CD4-positive, alpha-beta T cell treated with Interleukin-21 for 1 hour (primary cell): ENCODE measurements around the gene TTLL7.

Experiments used
- DNase-seq: peaks from one replicate; pipeline ENCODE4 v3.0.0-alpha.2; 2020

The TTLL7 gene

DNA sequence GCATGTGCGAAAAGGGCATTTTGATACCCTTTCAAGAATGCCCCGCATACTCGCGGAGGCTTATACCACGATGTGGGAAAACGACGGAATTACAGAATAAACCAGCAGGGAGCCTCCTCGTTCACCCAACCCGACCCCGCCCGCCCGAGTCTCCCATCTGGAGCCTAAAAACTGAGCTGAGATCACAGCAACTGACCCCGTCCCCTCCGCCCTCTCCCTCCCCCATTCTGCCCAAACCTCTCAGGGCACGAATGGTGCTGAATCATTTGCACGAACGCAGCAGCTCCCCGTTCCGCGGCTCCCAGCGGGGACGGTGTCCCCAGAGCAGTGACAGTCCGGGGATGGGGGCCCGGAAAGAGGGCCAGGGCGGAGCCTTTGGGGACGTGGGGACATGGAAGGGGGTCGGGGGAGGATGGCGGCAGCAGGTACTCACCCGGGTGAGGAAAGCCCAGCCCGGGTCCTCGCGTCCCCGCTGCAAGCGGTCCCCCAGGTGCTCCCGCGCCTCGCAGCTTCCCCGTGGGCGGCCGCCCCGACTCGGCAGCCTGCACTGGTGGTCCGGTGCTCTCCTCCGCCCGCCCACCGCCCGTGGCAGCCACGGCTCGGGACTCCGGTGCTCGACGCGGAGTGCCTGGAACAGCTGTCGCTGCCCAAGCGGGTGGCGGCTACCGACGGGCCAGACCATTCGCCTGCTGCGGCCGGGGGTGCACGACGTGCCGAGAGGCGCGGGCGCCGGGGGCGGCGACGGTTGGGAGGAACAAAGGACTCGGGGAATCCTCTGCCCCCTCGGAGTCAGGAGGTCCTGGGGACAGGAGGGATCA, at the start of gene TTLL7:
TTLL7 (minus strand) TSS at position 635 of the 818 bp plus-strand sequence. CDS start 46,921 bp downstream, outside the sequence.
- peak; percentile 59 for DNase-seq

GRCh38 chr1:84042461-84042860, 43.5 kb upstream of the TTLL7 start:
- DNase-seq: no peak

GRCh38 chr1:84037758-84038611, 39.1 kb upstream of the TTLL7 start:
- DNase-seq: no peak

- DNase-seq: no peak
Measured at GRCh38 chr1:84031802-84032327, 32.9 kb upstream of the TTLL7 start.

DNA sequence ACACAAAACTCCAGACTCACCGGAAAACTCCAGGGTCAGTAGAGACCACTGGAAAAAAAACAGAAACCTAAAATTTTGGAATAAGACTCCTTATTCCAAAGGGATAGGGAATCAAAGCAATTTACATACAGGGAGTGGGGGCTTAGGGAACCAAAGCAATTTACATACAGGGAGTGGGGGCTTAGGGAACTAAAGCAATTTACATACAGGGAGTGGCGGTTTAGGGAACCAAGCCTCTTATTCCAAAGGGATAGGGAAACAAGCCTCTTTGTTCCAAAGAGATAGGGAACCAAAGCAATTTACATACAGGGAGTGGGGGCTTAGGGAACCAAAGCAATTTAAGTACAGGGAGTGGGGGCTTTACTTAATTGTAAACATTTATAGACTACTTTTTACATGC, 28.4 kb upstream of the TTLL7 start:
- no peak for DNase-seq

DNA sequence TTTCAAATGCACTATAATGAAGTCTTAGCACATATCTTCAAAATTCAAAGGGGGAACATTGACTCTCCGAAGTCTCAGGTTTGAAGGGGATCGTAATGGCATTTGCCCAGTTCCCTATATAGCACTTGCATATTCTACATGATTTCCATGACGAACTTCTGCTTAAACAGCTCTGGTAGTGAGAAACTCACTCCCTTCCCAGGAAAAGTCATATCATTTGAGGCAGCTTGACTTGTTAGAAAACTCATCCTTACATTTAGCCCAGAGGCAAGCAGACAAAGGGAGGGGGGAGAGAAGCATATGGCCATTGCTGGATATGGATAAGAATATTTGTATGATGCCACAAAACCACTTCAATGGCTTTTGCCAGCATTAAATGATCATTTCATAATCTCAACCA, 27.0 kb upstream of the TTLL7 start:
- no peak for DNase-seq

GRCh38 chr1:84021822-84022221, 22.9 kb upstream of the TTLL7 start:
- no peak for DNase-seq

DNA sequence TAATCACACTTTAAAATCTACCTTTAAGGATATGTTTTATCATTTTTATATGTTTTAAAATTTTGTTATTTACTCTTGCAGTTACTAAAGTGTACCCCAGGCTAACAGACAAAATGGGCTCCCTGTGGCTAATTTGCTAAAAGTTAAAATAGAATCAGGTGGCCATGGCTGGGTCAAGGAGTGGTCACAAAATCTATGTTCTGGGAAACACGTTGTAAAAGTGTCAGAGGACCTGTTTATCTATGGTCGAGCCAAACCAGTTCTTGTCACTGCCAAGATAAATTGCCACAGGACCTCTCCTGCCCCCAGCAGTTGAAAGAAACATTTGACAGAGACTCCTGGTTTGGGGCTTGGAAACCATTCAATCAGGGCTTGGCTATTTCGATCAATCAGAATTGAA, 21.2 kb upstream of the TTLL7 start:
- DNase-seq: no peak

GRCh38 chr1:84019217-84019616, 20.3 kb upstream of the TTLL7 start:
- no peak for DNase-seq

GRCh38 chr1:84013708-84014107, 14.8 kb upstream of the TTLL7 start:
- DNase-seq: no peak

DNA sequence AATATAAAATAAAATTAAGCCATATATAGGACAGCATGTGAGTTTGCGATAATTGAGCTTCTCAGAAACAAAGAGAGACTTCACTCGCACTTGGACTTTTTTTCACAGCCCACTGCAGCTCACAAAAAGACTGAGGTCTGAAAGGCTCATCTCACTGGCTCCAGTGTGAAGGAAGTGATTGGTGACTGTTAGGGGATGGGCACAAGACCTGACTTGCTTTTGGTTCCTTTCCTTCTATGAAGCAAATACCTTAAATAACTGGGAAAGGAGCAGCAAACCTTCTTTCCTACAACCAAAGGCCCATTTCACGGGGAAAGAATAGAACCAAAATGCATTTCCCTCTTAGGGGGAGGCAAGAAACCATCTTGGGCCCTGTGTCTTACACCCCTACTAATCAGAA, 13.1 kb upstream of the TTLL7 start:
- no peak for DNase-seq

DNA sequence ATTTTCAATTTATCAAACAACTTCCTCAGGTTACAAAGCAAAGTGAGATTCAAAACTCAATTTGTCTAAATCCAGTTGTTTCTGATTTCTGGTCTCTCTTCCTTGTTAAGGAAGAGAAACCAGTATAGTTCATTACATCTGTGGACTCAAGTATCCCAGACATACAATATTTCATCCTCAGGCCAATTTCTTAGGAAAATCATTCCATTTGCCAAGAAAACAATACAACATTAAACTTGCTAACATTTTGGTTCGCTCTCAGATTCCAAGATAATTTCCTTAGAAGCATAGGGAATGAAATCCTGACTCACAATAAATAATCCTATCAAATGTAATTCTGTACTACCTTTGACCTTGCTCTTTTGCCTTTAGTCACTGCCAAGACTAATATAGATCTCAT, 11.2 kb upstream of the TTLL7 start:
- DNase-seq: no peak

DNA sequence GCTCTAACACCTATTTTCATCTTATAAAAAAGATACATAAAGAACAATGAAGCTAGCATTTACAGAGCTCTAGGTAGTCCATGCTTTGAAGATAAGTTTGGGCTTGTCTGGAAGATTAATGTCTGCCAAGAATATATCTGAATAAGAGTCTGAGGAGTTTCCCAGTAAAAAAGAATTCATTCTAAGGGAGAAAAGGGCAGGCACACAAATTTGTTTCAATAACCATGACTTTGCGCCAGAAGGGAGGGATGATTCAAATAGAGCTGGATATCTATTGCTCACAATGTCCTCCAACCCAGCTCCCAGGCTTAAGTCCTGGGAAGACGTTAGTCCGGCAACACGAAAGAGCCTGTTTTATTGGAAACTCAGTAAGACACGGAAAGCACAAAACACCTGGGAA, 9.7 kb upstream of the TTLL7 start:
- no peak for DNase-seq

DNA sequence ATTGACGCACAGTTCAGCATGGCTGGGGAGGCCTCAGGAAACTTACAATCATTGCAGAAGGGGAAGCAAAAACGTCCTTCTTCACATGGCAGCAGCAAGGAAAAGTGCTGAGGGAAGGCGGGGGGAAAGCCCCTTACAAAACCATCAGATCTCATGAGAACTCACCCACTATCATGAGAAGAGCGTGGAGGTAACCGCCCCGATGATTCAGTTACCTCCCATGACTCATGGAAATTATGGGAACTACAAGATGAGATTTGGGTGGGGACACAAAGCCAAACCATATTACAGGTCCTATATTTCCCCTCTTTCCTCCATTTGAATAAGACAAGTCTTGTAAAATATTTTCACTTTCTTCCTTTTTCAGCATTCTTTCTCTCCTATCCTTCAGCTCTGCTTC, 7.7 kb upstream of the TTLL7 start:
- no peak for DNase-seq

GRCh38 chr1:84001501-84001900, 2.6 kb upstream of the TTLL7 start:
- DNase-seq: no peak

GRCh38 chr1:84000954-84001495, 2.1 kb upstream of the TTLL7 start:
- DNase-seq: no peak

- no peak for DNase-seq
Measured at GRCh38 chr1:84000196-84000885, 1.4 kb upstream of the TTLL7 start.

DNA sequence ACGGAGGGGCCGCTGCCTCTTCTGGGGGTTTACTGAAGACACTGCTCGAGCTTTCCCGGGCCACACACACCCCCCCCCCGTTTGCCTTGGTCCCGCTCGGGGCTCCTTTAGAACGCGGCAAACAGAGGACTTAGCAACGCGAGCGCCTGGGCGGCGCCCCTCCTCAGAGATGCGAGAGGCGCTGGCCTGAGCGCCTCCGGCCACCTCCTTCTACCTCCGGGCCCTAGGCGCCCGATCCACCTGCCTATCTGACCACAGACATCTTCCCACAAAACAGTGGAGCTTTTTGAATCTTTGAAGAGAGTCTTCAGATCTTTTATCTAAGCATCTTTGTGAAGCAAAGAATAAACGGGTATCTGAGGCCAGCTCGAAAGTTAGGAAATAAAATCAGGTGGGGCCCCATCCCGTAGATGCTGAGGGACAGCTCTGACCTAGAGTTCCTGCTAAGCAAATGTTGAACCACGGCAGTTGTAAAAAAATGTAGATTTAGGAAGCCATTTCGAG, 436 bp upstream of the TTLL7 start:
- DNase-seq: no peak

GRCh38 chr1:83998205-83998497, 781 bp downstream of the TTLL7 start:
- DNase-seq: no peak

GRCh38 chr1:83997631-83998030, 1.3 kb downstream of the TTLL7 start:
- no peak for DNase-seq

- DNase-seq: no peak
Measured at GRCh38 chr1:83996621-83997020, 2.3 kb downstream of the TTLL7 start.

GRCh38 chr1:83996191-83996590, 2.7 kb downstream of the TTLL7 start:
- no peak for DNase-seq

DNA sequence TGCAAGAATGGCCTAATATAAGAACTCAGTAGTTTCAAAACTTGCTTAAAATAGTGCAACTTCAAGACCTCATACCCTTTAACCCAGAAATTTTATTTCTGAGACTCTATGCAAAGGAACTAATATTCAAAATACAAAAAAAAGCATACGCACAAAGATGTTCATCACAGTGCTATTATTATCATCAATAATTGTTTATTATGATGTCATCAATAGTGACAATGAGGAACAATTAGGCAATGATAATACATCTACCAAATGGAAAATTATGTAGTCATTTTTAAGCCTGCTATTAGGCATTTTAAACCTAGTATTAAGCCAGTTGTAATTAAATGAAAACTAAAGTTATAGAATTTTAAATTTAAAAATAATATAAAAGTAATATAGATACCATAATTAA, 3.3 kb downstream of the TTLL7 start:
- DNase-seq: no peak
